Measurements from ENCODE around the gene ACER3. TPM values are rescaled to one million over a fixed set of nuclear protein-coding genes. Genes with fewer than 3 reads are reported as not detected.
"Not testable (repeated sequence)": the region's sequence is repeated elsewhere in the genome, so short reads cannot be mapped to it uniquely, and the experiment has no call there.

ACER3 gene
- total RNA-seq, 1 donor from 2014 or later: 27.6 TPM

GRCh38 chr11:76857781-76858410 is 2.8 kb upstream of the ACER3 start:
- Histone ChIP-seq H3K27me3 (ENCODE audit: control insufficient read depth, insufficient read depth, low read length) (no peaks in the 10 kb centered on the region), H3K4me3 (ENCODE audit: low read depth, low read length) (no peak overlapping the region), H3K36me3 (ENCODE audit: control insufficient read depth, insufficient read depth, low read length) (no peaks in the 10 kb centered on the region)
- TF ChIP-seq CTCF (IDR thresholded peaks at IDR 0.05; ENCODE audit: insufficient read depth, low read length, poor library complexity, severe bottlenecking): no peak
- DNase-seq (ENCODE audit: low read depth): no peak

- no peaks in the 10 kb centered on the region for H3K27me3 ChIP-seq (ENCODE audit: control insufficient read depth, insufficient read depth, low read length)
- no peak for TF ChIP-seq CTCF (IDR thresholded peaks at IDR 0.05; ENCODE audit: insufficient read depth, low read length, poor library complexity, severe bottlenecking)
- DNase-seq (ENCODE audit: low read depth): no peak
- H3K36me3 ChIP-seq (ENCODE audit: control insufficient read depth, insufficient read depth, low read length): no peaks in the 10 kb centered on the region
- H3K4me3 ChIP-seq (ENCODE audit: low read depth, low read length): no peak overlapping the region
These were observed 950 bp upstream of the ACER3 start for GRCh38 chr11:76859708-76860227.

- peak overlapping the region; percentile 92 for H3K4me3 ChIP-seq (ENCODE audit: low read depth, low read length)
- no peaks in the 10 kb centered on the region for H3K27me3 ChIP-seq (ENCODE audit: control insufficient read depth, insufficient read depth, low read length)
- no peaks in the 10 kb centered on the region for H3K36me3 ChIP-seq (ENCODE audit: control insufficient read depth, insufficient read depth, low read length)
- no peak for DNase-seq (ENCODE audit: low read depth)
- TF ChIP-seq CTCF (IDR thresholded peaks at IDR 0.05; ENCODE audit: insufficient read depth, low read length, poor library complexity, severe bottlenecking): no peak
These were observed 804 bp downstream of the ACER3 start for GRCh38 chr11:76861490-76861953.

GRCh38 chr11:76862794-76863193 is 2.1 kb downstream of the ACER3 start:
- H3K27me3 ChIP-seq (ENCODE audit: control insufficient read depth, insufficient read depth, low read length); DNase-seq (ENCODE audit: low read depth); H3K36me3 ChIP-seq (ENCODE audit: control insufficient read depth, insufficient read depth, low read length); H3K4me3 ChIP-seq (ENCODE audit: low read depth, low read length): not testable (repeated sequence)

GRCh38 chr11:76863196-76863777 is 2.6 kb downstream of the ACER3 start:
- Histone ChIP-seq H3K36me3 (ENCODE audit: control insufficient read depth, insufficient read depth, low read length) (no peaks in the 10 kb centered on the region), H3K27me3 (ENCODE audit: control insufficient read depth, insufficient read depth, low read length) (no peaks in the 10 kb centered on the region), H3K4me3 (ENCODE audit: low read depth, low read length) (no peak overlapping the region)
- no peak for DNase-seq (ENCODE audit: low read depth)
- no peak for TF ChIP-seq CTCF (IDR thresholded peaks at IDR 0.05; ENCODE audit: insufficient read depth, low read length, poor library complexity, severe bottlenecking)

GRCh38 chr11:76872959-76873827 is 12.5 kb downstream of the ACER3 start:
- TF ChIP-seq CTCF (IDR thresholded peaks at IDR 0.05; ENCODE audit: insufficient read depth, low read length, poor library complexity, severe bottlenecking): no peak
- H3K36me3 ChIP-seq (ENCODE audit: control insufficient read depth, insufficient read depth, low read length): no peaks in the 10 kb centered on the region
- H3K4me3 ChIP-seq (ENCODE audit: low read depth, low read length): no peak overlapping the region
- DNase-seq (ENCODE audit: low read depth): no peak
- no peaks in the 10 kb centered on the region for H3K27me3 ChIP-seq (ENCODE audit: control insufficient read depth, insufficient read depth, low read length)
